Gastroesophageal sphincter (tissue), 4 donors: ENCODE results near the gene RNF7. TPM values are rescaled to one million over a fixed set of nuclear protein-coding genes. Genes with fewer than 3 reads are reported as not detected.

ENCODE experiments used
- ATAC-seq: fragments of 150-250 bp; one replicate; pipeline ENCODE4 v1.9.1; 2016; ENCODE audit warnings: mild to moderate bottlenecking, moderate library complexity
- H3K27ac ChIP-seq, 4 donors: fragments of 200-600 bp; sonication (generic) in 3 of 4; 1 replicate in 3 of 4; 2 replicates in 1 of 4; pipeline ENCODE4 v1.5.1; 2016 to 2019
- H3K27me3 ChIP-seq: fragments of 200-600 bp; sonication (generic); one replicate; pipeline ENCODE4 v1.5.1; 2019
- H3K36me3 ChIP-seq, 2 donors: fragments of 200-600 bp; sonication (generic); one replicate each; pipeline ENCODE4 v1.5.1; 2019; ENCODE audit warnings: control low read depth in 1 of 2
- H3K4me1 ChIP-seq, 3 donors: fragments of 200-600 bp; sonication (generic); 1 replicate in 2 of 3; 2 replicates in 1 of 3; pipeline ENCODE4 v1.5.1; 2016 to 2019; ENCODE audit warnings: control low read depth in 2 of 3
- H3K4me3 ChIP-seq, 2 donors: fragments of 200-600 bp; sonication (generic); one replicate each; pipeline ENCODE4 v1.5.1; 2019; ENCODE audit warnings: mild to moderate bottlenecking in 1 of 2, moderate library complexity in 1 of 2
- H3K9me3 ChIP-seq, 3 donors: fragments of 200-600 bp; sonication (generic); one replicate each; pipeline ENCODE4 v1.5.1; 2017 to 2019; ENCODE audit warnings: control low read depth in 2 of 3
- EP300 ChIP-seq: sonication (generic); formaldehyde crosslinking; IDR thresholded peaks from one replicate; pipeline ENCODE4 v1.6.1; 2017; ENCODE audit warnings: antibody characterized with exemption, mild to moderate bottlenecking
- POLR2A ChIP-seq, 2 donors: fragments of 450-650 bp; IDR thresholded peaks; one replicate each; pipeline ENCODE4 v1.6.1; 2017; ENCODE audit warnings: antibody characterized with exemption in 2 of 2, mild to moderate bottlenecking in 2 of 2, moderate library complexity in 1 of 2
- POLR2AphosphoS5 ChIP-seq: sonication (generic); formaldehyde crosslinking; IDR thresholded peaks from one replicate; pipeline ENCODE4 v1.6.1; 2017; ENCODE audit warnings: antibody characterized with exemption
- WGBS, 2 donors: methylation state at CpG; one replicate each; pipeline ENCODE4 v1.1.5; 2018; ENCODE audit warnings: low coverage in 1 of 2; 5-methylcytosine and 5-hydroxymethylcytosine counted together
- total RNA-seq, 4 donors: library from RNA; depleted of rRNA; stranded (reverse); fragments of >200 nt; gene quantifications; one replicate each; pipeline ENCODE4 v1.1.0, GENCODE V29; 2016
- TF ChIP-seq, protein P1 (sequence below), 4 experiments: fragments of 200-600 bp in 2 of 4; fragments of 450-650 bp in 2 of 4; sonication (generic) in 1 of 4; IDR thresholded peaks; one replicate each; pipeline ENCODE4 v1.5.1; 2017 to 2019; ENCODE audit warnings: antibody characterized with exemption in 4 of 4, mild to moderate bottlenecking in 2 of 4, moderate library complexity in 2 of 4

RNF7 gene
- total RNA-seq, 4 donors from 2014 or later: 73.0 to 133 (median 87.7) TPM

DNA sequence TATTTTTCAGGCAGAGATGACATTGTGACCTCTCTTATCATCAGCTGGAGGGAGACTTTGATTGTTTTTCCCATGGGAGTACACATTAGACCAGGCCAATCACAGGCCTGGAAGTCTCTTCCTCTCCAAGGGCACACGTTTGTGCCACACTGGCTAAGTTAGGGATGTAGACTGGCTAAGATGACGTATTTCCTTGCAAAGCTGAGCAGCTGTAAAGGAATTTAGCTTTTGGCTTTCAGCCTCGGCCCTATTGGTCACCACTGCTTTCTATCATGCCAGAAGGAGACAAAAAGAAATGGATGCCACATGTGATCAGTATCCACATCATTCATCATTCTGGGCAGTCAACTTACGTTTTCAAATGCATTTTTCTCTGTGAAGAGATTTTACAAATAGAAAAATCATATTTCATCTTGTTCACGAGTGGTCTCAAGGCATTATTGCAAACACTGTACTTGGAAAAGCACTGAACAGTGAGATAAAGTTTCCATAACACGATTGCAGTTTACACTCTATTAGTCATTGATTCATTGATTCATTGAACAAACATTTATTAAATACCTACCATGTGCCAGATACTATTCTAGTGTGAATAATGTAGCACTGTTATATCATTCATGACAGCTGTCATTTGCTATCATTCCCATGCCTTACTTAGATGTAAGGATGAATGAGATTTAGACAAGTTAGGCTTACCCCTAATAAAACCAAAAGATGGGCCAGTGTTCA is 27.0 kb upstream of the RNF7 start:
- WGBS, 2 donors: 19 to 21% methylated on average over 3 to 5 of the region's 6 CpGs
- no peaks in the 10 kb centered on the region for H3K36me3 ChIP-seq
- no peaks in the 10 kb centered on the region for H3K27me3 ChIP-seq
- no peak overlapping the region for H3K4me3 ChIP-seq
- H3K27ac ChIP-seq: no peak overlapping the region
- TF ChIP-seq POLR2AphosphoS5 (no peak), POLR2A (IDR thresholded peaks at IDR 0.05) (no peak), EP300 (no peak)
- TF ChIP-seq, protein P1, sequence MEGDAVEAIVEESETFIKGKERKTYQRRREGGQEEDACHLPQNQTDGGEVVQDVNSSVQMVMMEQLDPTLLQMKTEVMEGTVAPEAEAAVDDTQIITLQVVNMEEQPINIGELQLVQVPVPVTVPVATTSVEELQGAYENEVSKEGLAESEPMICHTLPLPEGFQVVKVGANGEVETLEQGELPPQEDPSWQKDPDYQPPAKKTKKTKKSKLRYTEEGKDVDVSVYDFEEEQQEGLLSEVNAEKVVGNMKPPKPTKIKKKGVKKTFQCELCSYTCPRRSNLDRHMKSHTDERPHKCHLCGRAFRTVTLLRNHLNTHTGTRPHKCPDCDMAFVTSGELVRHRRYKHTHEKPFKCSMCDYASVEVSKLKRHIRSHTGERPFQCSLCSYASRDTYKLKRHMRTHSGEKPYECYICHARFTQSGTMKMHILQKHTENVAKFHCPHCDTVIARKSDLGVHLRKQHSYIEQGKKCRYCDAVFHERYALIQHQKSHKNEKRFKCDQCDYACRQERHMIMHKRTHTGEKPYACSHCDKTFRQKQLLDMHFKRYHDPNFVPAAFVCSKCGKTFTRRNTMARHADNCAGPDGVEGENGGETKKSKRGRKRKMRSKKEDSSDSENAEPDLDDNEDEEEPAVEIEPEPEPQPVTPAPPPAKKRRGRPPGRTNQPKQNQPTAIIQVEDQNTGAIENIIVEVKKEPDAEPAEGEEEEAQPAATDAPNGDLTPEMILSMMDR (IDR thresholded peaks at IDR 0.05): no peak
- H3K9me3 ChIP-seq: peaks cover 0 to 7% (median 0%) of the 10 kb centered on the region in 3 donors
- H3K4me1 ChIP-seq: peaks cover 0 to 11% (median 4%) of the 10 kb centered on the region in 3 donors
- ATAC-seq: peak; percentile 61

DNA sequence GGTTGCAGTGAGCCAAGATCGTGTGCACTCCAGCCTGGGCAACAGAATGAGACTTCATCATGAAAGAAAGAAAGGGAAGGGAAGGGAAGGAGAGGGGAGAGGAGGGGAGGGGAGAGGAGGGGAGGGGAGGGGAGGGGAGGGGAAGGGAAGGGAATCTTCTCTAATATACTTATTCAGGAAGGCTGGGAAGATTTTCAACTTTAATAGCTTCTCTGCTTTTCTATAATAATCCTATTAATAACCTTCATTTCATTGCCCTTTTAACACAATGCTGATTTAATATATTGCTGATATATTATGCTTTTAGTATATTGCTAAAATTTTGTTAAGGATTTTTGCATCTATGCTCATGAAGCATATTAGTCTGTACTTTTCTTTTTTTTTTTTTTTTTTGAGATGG is 23.4 kb upstream of the RNF7 start:
- Histone ChIP-seq H3K27me3 (no peaks in the 10 kb centered on the region), H3K36me3 (no peaks in the 10 kb centered on the region), H3K9me3 (peaks cover 0 to 11% (median 0%) of the 10 kb centered on the region in 3 donors), H3K4me3 (no peak overlapping the region), H3K27ac (no peak overlapping the region), H3K4me1 (peaks cover 0 to 11% (median 4%) of the 10 kb centered on the region in 3 donors)
- TF ChIP-seq POLR2A (IDR thresholded peaks at IDR 0.05) (no peak), POLR2AphosphoS5 (no peak), EP300 (no peak)
- TF ChIP-seq, protein P1 (IDR thresholded peaks at IDR 0.05): no peak
- WGBS, 2 donors: 83 to 91% methylated on average over 1 of the region's 1 CpG
- ATAC-seq: no peak

DNA sequence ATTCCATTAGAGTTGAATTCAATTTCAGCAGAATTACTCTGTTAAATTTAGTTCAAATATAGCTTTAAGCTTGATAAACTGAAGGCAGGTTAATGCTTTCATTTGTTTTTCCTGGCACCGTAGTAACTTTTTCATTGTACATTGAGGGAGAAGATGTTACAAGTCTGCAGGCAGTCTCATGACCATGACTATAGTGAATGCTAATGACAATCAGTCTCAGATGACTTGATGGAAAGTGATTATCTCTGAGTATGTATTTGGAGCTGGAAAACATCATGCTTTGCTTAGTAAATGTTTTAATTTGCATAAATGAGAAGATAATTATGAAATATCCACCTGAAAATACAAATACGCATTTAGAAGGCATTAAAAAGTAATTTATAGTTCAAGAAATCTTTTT is 16.0 kb upstream of the RNF7 start:
- H3K36me3 ChIP-seq: no peaks in the 10 kb centered on the region
- no peaks in the 10 kb centered on the region for H3K27me3 ChIP-seq
- H3K4me1 ChIP-seq: no peaks in the 10 kb centered on the region
- TF ChIP-seq, protein P1 (IDR thresholded peaks at IDR 0.05): no peak
- TF ChIP-seq POLR2AphosphoS5: no peak
- TF ChIP-seq EP300: no peak
- TF ChIP-seq POLR2A (IDR thresholded peaks at IDR 0.05): no peak
- ATAC-seq: no peak
- no peak overlapping the region for H3K4me3 ChIP-seq
- 85 to 88% methylated on average over 2 of the region's 2 CpGs for WGBS, 2 donors
- no peaks in the 10 kb centered on the region for H3K9me3 ChIP-seq
- H3K27ac ChIP-seq: no peak overlapping the region

DNA sequence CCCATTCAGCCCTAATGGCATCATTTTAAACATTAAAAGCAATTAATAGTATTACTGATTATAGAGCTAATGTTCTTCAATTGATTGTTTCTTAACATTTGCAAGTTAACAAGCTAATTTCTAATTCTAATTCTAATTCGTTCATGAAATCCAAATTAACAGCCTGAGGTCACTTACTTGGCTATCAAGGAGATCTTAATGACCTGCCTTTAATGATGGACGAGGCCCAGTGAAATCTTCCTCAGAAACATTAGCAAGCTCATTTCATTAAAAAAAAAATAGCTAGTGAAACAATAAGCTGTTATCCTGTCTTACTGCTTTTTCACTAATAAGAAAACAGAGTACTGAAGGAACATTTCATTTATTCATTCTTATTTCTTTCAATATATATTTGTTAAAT is 15.4 kb upstream of the RNF7 start:
- no peak for TF ChIP-seq POLR2AphosphoS5
- TF ChIP-seq EP300: no peak
- TF ChIP-seq POLR2A (IDR thresholded peaks at IDR 0.05): no peak
- TF ChIP-seq, protein P1 (IDR thresholded peaks at IDR 0.05): no peak
- Histone ChIP-seq H3K4me1 (no peaks in the 10 kb centered on the region), H3K27me3 (no peaks in the 10 kb centered on the region), H3K27ac (no peak overlapping the region), H3K9me3 (no peaks in the 10 kb centered on the region), H3K4me3 (no peak overlapping the region), H3K36me3 (no peaks in the 10 kb centered on the region)
- ATAC-seq: no peak
- 72 to 82% methylated on average over 2 of the region's 2 CpGs for WGBS, 2 donors

DNA sequence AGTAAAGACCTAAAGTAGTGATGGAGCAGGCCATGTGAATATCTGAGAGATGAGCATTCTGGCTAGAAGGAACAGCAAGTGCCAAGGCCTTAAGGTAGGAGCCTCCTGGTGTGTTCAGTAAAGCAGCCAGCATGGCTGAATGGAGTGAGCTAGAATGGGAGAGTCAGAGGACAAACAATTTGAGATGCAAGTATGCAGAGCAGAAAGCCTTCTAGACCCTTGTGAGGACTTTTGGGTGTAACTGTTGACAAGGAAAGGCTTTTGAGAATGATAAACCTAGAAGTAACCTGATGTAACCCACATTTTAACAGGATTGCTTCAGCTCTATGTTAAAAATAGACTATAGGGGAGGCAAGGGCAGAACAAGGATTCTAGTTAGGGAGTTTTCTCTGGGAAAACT is 14.8 kb upstream of the RNF7 start:
- TF ChIP-seq EP300 (no peak), POLR2A (IDR thresholded peaks at IDR 0.05) (no peak), POLR2AphosphoS5 (no peak)
- TF ChIP-seq, protein P1 (IDR thresholded peaks at IDR 0.05): no peak
- Histone ChIP-seq H3K4me1 (no peaks in the 10 kb centered on the region), H3K4me3 (no peak overlapping the region), H3K27me3 (no peaks in the 10 kb centered on the region), H3K36me3 (no peaks in the 10 kb centered on the region), H3K27ac (no peak overlapping the region), H3K9me3 (no peaks in the 10 kb centered on the region)
- ATAC-seq: no peak
